Kidney epithelial cell (primary cell): Measurements from ENCODE around the gene STPG2. TPM values are rescaled to one million over a fixed set of nuclear protein-coding genes. Genes with fewer than 3 reads are reported as not detected.
A peak's percentile ranks its signal among the peaks of the same experiment; 100 is the strongest.

Source experiments
- DNase-seq: peaks from one replicate; pipeline ENCODE4 v3.0.0-alpha.2; 2010; ENCODE audit warnings: low read depth
- H3K27me3 ChIP-seq: 2 replicates; pipeline ENCODE4 v1.6.0; 2011; ENCODE audit warnings: low read length; ENCODE audit not compliant: control insufficient read depth, insufficient read depth
- H3K36me3 ChIP-seq: 2 replicates; pipeline ENCODE4 v1.5.1; 2011; ENCODE audit warnings: low read length; ENCODE audit not compliant: control insufficient read depth, insufficient read depth
- H3K4me3 ChIP-seq: 2 replicates; pipeline ENCODE4 v1.5.1; 2011; ENCODE audit warnings: low read depth, mild to moderate bottlenecking, control low read depth, low read length
- CTCF ChIP-seq: IDR thresholded peaks from 2 replicates; pipeline ENCODE4 v1.5.1; 2011; ENCODE audit warnings: mild to moderate bottlenecking, moderate library complexity, low read length, control low read depth, inconsistent platforms; ENCODE audit not compliant: insufficient read depth, poor library complexity, severe bottlenecking
- total RNA-seq: library from RNA; depleted of rRNA; stranded (reverse); fragments of >200 nt; gene quantifications from 2 replicates; pipeline ENCODE4 v1.2.3, GENCODE V29; 2015

STPG2 gene
- total RNA-seq, 1 donor from 2014 or later, result not detected

GRCh38 chr4:97662133-97662532 is 481.1 kb downstream of the STPG2 start:
- DNase-seq, result no peak
- H3K27me3 ChIP-seq, result no peaks in the 10 kb centered on the region
- H3K36me3 ChIP-seq, result no peaks in the 10 kb centered on the region
- no peak overlapping the region for H3K4me3 ChIP-seq
- no peak for TF ChIP-seq CTCF

- no peaks in the 10 kb centered on the region for H3K36me3 ChIP-seq
- no peak for TF ChIP-seq CTCF
- peak; percentile 82 for DNase-seq
- no peaks in the 10 kb centered on the region for H3K27me3 ChIP-seq
- no peak overlapping the region for H3K4me3 ChIP-seq
Measured at GRCh38 chr4:97656044-97656720, 487.1 kb downstream of the STPG2 start.

GRCh38 chr4:97653701-97654100 is 489.6 kb downstream of the STPG2 start:
- DNase-seq, result no peak
- Histone ChIP-seq H3K27me3 (no peaks in the 10 kb centered on the region), H3K4me3 (no peak overlapping the region), H3K36me3 (no peaks in the 10 kb centered on the region)
- no peak for TF ChIP-seq CTCF

GRCh38 chr4:97646997-97647396 is 496.3 kb downstream of the STPG2 start:
- H3K27me3 ChIP-seq, result no peaks in the 10 kb centered on the region
- H3K36me3 ChIP-seq, result no peaks in the 10 kb centered on the region
- H3K4me3 ChIP-seq, result no peak overlapping the region
- no peak for TF ChIP-seq CTCF
- DNase-seq, result no peak

GRCh38 chr4:97645071-97645821 is 498.0 kb downstream of the STPG2 start:
- TF ChIP-seq CTCF, result no peak
- Histone ChIP-seq H3K36me3 (no peaks in the 10 kb centered on the region), H3K27me3 (no peaks in the 10 kb centered on the region), H3K4me3 (no peak overlapping the region)
- no peak for DNase-seq
